Upper lobe of right lung (tissue), 1 donor: ENCODE measurements around the gene NWD2. TPM values are rescaled to one million over a fixed set of nuclear protein-coding genes. Genes with fewer than 3 reads are reported as not detected.

Experiments used
- ATAC-seq: fragments of 200-7000 bp; cut with Tn5 transposase; one replicate; pipeline ENCODE4 v1.9.1; 2020; ENCODE audit warnings: mild to moderate bottlenecking, moderate library complexity
- DNase-seq: peaks from one replicate; pipeline ENCODE4 v3.0.0-alpha.2; 2020
- H3K27ac ChIP-seq: fragments of 200-600 bp; one replicate; pipeline ENCODE4 v1.8.0; 2022
- H3K27me3 ChIP-seq: fragments of 200-600 bp; one replicate; pipeline ENCODE4 v1.8.0; 2022; ENCODE audit warnings: mild to moderate bottlenecking
- H3K36me3 ChIP-seq: fragments of 200-600 bp; one replicate; pipeline ENCODE4 v1.8.0; 2022
- H3K4me1 ChIP-seq: fragments of 200-600 bp; one replicate; pipeline ENCODE4 v1.8.0; 2022
- H3K4me3 ChIP-seq: fragments of 200-600 bp; one replicate; pipeline ENCODE4 v1.8.0; 2022; ENCODE audit warnings: mild to moderate bottlenecking
- H3K9me3 ChIP-seq: fragments of 200-600 bp; one replicate; pipeline ENCODE4 v1.8.0; 2022
- intact Hi-C: fragments of 100-400 bp; cut with DNase I; formaldehyde crosslinking; loops from one replicate; pipeline ENCODE4 v1.11.0; 2022
- total RNA-seq: library from RNA; stranded (reverse); fragmentation: NEBNext Ultra II Directional; extraction: Animal tissue kit (Norgen Biotek cat#: 25700); gene quantifications from one replicate; pipeline ENCODE4 v1.2.1, GENCODE V29; 2021
- TF ChIP-seq, protein P1 (sequence below): fragments of 200-600 bp; IDR thresholded peaks from one replicate; pipeline ENCODE4 v1.8.0; 2022; ENCODE audit warnings: antibody characterized with exemption
- donor health status: DM: no; HTN: yes; CAD: no; lungs with severe emphysema.

NWD2 gene
- total RNA-seq, 1 donor from 2014 or later: not detected

DNA sequence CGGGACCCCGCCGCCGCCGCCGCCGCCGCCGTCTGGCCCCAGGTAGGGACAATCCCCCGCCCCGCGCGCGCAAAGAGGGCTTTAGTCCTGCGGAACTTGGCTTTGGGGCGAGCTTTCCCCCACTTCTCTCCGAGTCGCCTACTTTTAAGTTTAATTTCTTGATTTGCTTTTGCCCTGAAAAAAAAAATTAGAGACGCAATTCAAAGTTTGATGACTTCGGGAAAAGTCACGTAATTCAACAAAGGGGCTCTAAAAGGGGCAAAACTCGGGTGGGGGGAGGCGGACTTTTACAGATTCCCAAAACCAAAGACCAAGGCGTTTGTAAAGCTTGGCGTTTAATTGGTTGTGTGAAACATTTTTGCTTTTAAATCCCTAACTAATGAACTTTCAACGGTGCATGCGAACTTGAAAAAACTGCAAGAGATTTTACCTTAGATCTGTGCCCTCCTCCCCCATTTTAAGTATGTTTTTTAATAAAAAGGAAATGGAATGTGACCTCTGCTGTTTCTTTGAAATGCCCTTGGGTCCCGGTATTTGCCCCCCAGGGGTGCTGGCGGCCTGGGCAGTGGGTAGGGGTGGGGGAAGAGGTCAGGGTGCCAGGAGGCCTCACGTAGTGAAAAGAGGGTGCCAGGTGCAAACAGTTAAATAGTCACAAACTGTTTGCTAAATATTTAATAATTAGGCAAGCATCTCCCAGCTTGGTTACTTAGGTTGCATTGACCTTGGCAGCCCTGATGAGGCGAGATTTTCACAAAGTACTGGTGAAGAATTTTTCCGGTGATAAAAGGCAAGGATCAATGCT, 209.7 kb downstream of the NWD2 start:
- Histone ChIP-seq H3K27me3 (peaks cover 22% of the 10 kb centered on the region), H3K9me3 (no peaks in the 10 kb centered on the region), H3K36me3 (no peaks in the 10 kb centered on the region), H3K27ac (peak overlapping the region; percentile 27), H3K4me1 (no peaks in the 10 kb centered on the region), H3K4me3 (peak overlapping the region; percentile 55)
- intact Hi-C loops: no loop called here
- DNase-seq (no peak), ATAC-seq (no peak)
- TF ChIP-seq, protein P1, sequence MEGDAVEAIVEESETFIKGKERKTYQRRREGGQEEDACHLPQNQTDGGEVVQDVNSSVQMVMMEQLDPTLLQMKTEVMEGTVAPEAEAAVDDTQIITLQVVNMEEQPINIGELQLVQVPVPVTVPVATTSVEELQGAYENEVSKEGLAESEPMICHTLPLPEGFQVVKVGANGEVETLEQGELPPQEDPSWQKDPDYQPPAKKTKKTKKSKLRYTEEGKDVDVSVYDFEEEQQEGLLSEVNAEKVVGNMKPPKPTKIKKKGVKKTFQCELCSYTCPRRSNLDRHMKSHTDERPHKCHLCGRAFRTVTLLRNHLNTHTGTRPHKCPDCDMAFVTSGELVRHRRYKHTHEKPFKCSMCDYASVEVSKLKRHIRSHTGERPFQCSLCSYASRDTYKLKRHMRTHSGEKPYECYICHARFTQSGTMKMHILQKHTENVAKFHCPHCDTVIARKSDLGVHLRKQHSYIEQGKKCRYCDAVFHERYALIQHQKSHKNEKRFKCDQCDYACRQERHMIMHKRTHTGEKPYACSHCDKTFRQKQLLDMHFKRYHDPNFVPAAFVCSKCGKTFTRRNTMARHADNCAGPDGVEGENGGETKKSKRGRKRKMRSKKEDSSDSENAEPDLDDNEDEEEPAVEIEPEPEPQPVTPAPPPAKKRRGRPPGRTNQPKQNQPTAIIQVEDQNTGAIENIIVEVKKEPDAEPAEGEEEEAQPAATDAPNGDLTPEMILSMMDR: no peak

DNA sequence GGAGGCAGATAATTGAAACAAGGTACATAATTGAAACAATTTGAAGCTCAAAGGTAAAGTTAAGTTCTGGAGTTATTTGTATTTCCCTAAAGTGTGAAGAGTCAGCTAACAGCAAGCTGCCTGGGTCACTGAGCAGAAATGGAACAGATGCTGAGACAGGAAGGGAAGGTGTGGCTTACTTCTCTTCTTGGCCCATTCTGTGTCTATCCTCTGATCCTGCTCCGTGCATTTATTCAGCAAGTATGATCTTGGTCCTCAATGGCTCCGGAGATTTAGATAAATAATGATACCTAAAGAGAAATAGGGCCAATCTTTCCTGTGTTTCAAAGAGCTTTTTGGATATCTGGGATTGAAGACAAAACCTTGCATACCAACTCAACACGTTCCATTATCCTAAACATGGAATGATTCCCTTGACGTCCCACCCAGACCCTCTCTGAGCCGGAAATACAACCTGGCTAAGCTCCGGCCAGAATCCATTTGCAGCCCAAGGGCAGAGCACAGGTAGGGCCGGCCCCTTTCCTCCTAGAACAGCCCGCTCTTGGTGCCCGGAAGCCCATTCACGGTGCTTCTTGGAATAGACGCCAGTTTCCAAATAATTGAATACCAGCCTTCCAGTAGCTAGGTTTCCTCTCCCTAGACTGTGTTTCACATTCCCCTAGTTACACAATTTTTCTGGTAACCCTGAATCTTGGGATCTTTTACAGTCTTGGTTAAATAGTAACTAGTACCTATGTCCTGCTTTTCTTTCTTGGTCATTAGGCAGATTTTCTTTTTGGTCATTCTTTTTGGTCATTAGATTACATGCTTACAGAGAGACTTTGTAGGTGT, 211.0 kb downstream of the NWD2 start:
- peak; percentile 65 for ATAC-seq
- intact Hi-C loops: no loop called here

DNA sequence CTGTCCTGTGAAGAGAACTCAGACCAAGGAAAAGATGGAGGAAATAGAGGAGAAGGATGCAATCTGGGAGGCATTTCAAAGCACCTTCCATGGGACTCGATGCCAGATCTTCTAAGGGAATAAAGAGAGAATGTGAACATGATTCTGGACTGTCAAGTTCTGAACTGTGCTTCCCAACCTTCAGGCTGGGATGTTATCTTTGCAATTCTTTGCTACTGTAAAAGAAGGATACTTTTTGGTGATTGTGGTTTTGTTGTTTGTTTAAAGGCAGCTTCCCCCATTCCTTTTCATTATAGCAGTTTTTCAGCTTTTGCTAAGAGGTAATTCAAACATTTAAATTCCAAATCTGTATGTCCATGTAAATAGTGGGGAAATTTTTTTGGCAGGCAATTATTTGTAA, 217.3 kb downstream of the NWD2 start:
- TF ChIP-seq, protein P1: no peak
- DNase-seq: no peak
- Histone ChIP-seq H3K4me1 (no peaks in the 10 kb centered on the region), H3K9me3 (no peaks in the 10 kb centered on the region), H3K27me3 (no peaks in the 10 kb centered on the region), H3K27ac (no peak overlapping the region), H3K36me3 (no peaks in the 10 kb centered on the region), H3K4me3 (no peak overlapping the region)
- no peak for ATAC-seq
- intact Hi-C loops: no loop called here

More for the DNA sequence above, 211.0 kb downstream of the NWD2 start:
- H3K9me3 ChIP-seq: no peaks in the 10 kb centered on the region
- DNase-seq: peak; percentile 77
- H3K4me3 ChIP-seq: peak overlapping the region; percentile 25
- H3K27ac ChIP-seq: no peak overlapping the region
- peaks cover 17% of the 10 kb centered on the region for H3K27me3 ChIP-seq
- no peaks in the 10 kb centered on the region for H3K4me1 ChIP-seq
- TF ChIP-seq, protein P1: no peak
- H3K36me3 ChIP-seq: no peaks in the 10 kb centered on the region

DNA sequence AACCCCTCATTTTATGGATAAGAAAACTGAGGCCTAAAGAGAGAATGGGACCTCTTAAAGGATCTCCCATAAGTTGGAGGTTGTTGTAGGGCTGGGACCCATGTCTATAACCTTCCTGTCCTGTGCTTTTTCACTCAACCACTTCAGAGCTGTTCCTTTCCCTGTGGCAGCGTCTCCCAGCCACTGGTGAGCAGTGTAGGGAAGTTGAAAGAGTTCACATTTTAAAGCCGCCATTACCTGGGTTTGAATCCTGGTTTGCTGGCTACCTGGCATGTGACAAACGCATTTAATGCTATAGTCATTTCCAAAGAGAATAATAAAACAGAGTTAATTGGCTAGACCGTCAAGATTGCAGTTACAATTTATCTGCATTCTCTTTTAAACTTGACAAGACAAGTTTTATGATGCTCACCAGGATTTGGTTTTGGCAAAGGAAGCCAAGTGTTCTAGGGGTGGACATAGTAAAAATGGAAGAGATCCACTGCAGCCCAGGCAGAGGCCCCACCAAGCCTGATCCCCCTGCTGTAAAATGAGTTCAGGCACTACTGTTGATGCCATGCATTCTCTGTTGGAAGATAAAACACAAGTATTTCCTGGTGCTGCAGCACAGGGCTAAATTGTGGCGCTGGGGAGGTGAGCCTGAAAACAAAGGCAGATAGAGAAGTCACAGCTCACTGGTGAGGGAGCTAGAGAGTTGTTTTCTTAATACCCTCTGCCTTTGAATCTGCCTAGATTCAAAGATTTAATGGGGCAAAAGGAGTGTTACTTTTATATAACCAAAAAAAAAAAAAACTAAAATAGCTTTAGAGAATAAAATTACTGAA, 218.7 kb downstream of the NWD2 start:
- Histone ChIP-seq H3K36me3 (no peaks in the 10 kb centered on the region), H3K27me3 (no peaks in the 10 kb centered on the region), H3K9me3 (no peaks in the 10 kb centered on the region), H3K27ac (no peak overlapping the region), H3K4me3 (no peak overlapping the region), H3K4me1 (no peaks in the 10 kb centered on the region)
- ATAC-seq: no peak
- TF ChIP-seq, protein P1: no peak
- intact Hi-C loops: no loop called here
- DNase-seq: no peak

DNA sequence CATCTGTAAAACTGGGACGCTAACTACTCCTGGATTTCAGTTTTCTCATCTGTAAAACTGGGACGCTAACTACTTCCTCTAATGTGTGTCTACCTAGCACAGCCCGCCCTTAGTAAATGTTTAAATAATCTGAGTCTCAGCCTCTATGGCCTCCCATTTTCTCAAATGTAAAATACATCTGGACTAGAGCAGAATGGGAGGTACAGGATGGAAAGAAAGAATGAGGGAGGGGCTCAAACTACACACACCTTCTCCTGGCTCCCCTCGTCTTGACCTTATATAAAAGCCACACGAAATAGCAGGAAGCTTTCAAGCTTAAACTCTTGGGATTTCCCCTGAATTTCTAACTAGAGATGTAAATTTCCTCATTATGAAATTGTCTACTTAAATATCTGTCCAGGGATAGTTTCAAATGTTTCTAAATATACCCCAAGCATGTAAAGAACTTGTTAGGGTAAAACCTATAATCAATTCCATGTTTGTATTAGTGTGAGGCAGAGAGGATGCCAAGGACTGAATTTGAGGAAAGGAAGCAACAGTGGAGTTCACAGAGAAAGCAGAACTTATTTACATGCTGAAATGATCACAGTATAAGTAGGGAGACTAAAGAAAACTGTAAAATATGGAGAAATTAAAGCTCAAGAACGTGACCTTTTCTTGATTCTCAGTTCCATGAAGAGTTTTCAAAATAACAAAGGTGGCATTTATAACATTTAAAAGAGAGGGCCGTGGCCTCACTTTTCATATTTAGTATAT, 220.0 kb downstream of the NWD2 start:
- Histone ChIP-seq H3K4me1 (no peaks in the 10 kb centered on the region), H3K4me3 (no peak overlapping the region), H3K9me3 (no peaks in the 10 kb centered on the region), H3K27ac (no peak overlapping the region), H3K36me3 (no peaks in the 10 kb centered on the region), H3K27me3 (no peaks in the 10 kb centered on the region)
- ATAC-seq (no peak), DNase-seq (no peak)
- intact Hi-C loops: no loop called here
- TF ChIP-seq, protein P1: no peak
